ENCODE results near the gene MRPL14. TPM values are rescaled to one million over a fixed set of nuclear protein-coding genes. Genes with fewer than 3 reads are reported as not detected.

The MRPL14 gene
- total and polyA plus RNA-seq, 9 of the 15 experiments (the other 6 are each of a cell fraction or from before 2014, with no cell fraction given): 126 to 424 (median 165) TPM

GRCh38 chr6:44074439-44074812 lies 52.8 kb downstream of the MRPL14 start (continued):
- no peak for TF ChIP-seq E2F1 (CRISPR knock-in tag; IDR thresholded peaks at IDR 0.05)
- no peak for TF ChIP-seq RBM17 (IDR thresholded peaks at IDR 0.05; ENCODE audit: borderline replicate concordance, low read depth, low read length)
- no peak for TF ChIP-seq IRF2 (CRISPR knock-in tag; IDR thresholded peaks at IDR 0.05)
- no peak for TF ChIP-seq ZNF274 (IDR thresholded peaks at IDR 0.05; ENCODE audit: borderline replicate concordance, low read depth, low read length)
- no peak for TF ChIP-seq GATA2 (CRISPR knock-in tag; IDR thresholded peaks at IDR 0.05)
- peak in 1 of 2 experiments; percentile 63; a peak in 1 of 4 replicates for TF ChIP-seq MAZ (CRISPR knock-in tag; conservative IDR thresholded peaks at IDR 0.05 in 1 of 2, IDR thresholded peaks at IDR 0.05 in 1 of 2)
- no peak for TF ChIP-seq CCAR2 (IDR thresholded peaks at IDR 0.05; ENCODE audit: low read depth, low read length)
- TF ChIP-seq ZNF445 (CRISPR knock-in tag; IDR thresholded peaks at IDR 0.05; ENCODE audit: low read depth): no peak
- no peak for TF ChIP-seq HMG20A (CRISPR knock-in tag; conservative IDR thresholded peaks at IDR 0.05)
- 0 out of 2 replicates have a peak, but pooled peaks have one; percentile 6 for TF ChIP-seq CBFB (CRISPR knock-in tag; IDR thresholded peaks at IDR 0.05)
- no peak for TF ChIP-seq RHOXF2B (CRISPR knock-in tag; conservative IDR thresholded peaks at IDR 0.05)
- peak; percentile 85 for TF ChIP-seq MECOM (CRISPR knock-in tag; IDR thresholded peaks at IDR 0.05)
- TF ChIP-seq REST (IDR thresholded peaks at IDR 0.05; ENCODE audit: borderline replicate concordance): peak; percentile 90
- peak; percentile 40; the same call in 1 of the 2 replicates for TF ChIP-seq REST (CRISPR knock-in tag; IDR thresholded peaks at IDR 0.05; ENCODE audit: low read depth)
- peak; percentile 94 for TF ChIP-seq DEAF1 (CRISPR knock-in tag; IDR thresholded peaks at IDR 0.05)
- TF ChIP-seq POLR2AphosphoS5 (IDR thresholded peaks at IDR 0.05; ENCODE audit: control insufficient read depth, insufficient read depth, low read depth, low read length): no peak
- TF ChIP-seq SETDB1 (IDR thresholded peaks at IDR 0.05; ENCODE audit: low read length): no peak
- no peak for TF ChIP-seq ZNF785 (CRISPR knock-in tag; IDR thresholded peaks at IDR 0.05)

Measured in K562 (cell line).